ENCODE results near the gene PKD1L1. TPM values are rescaled to one million over a fixed set of nuclear protein-coding genes. Genes with fewer than 3 reads are reported as not detected.

PKD1L1 gene
- polyA plus RNA-seq, 1 of the 3 experiments (the other 2 are of a cell fraction), result 0.10 TPM

- TF ChIP-seq, protein P1, sequence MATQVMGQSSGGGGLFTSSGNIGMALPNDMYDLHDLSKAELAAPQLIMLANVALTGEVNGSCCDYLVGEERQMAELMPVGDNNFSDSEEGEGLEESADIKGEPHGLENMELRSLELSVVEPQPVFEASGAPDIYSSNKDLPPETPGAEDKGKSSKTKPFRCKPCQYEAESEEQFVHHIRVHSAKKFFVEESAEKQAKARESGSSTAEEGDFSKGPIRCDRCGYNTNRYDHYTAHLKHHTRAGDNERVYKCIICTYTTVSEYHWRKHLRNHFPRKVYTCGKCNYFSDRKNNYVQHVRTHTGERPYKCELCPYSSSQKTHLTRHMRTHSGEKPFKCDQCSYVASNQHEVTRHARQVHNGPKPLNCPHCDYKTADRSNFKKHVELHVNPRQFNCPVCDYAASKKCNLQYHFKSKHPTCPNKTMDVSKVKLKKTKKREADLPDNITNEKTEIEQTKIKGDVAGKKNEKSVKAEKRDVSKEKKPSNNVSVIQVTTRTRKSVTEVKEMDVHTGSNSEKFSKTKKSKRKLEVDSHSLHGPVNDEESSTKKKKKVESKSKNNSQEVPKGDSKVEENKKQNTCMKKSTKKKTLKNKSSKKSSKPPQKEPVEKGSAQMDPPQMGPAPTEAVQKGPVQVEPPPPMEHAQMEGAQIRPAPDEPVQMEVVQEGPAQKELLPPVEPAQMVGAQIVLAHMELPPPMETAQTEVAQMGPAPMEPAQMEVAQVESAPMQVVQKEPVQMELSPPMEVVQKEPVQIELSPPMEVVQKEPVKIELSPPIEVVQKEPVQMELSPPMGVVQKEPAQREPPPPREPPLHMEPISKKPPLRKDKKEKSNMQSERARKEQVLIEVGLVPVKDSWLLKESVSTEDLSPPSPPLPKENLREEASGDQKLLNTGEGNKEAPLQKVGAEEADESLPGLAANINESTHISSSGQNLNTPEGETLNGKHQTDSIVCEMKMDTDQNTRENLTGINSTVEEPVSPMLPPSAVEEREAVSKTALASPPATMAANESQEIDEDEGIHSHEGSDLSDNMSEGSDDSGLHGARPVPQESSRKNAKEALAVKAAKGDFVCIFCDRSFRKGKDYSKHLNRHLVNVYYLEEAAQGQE (IDR thresholded peaks at IDR 0.05; ENCODE audit: low read depth, low read length), result peak; percentile 75
- TF ChIP-seq RCOR1 (IDR thresholded peaks at IDR 0.05; ENCODE audit: low read length) (no peak), CTCF (IDR thresholded peaks at IDR 0.05) (no peak), FOXM1 (IDR thresholded peaks at IDR 0.05; ENCODE audit: low read depth) (peak; percentile 99), NFIC (IDR thresholded peaks at IDR 0.05; ENCODE audit: borderline replicate concordance) (peak; percentile 98)
Observed at GRCh38 chr7:47783456-47784223, 164.6 kb downstream of the PKD1L1 start (continued).

DNA sequence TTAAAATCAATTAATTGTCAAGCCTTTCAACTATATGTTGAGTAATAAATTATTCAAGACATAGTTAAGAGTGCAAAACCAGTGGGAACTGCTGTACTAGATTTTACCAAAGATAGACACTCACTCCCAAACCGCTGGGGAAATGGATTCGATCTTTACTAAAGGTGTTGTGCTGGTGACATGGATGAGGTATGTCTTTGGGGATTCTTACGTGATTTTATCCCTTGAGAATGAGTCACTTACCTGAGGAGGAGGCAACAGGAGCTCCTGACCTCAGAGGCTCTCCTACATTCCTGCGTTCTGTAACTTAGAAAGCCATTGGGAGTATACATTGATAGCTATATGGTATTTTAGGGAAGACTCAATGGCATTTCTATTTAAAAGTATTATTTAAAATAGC is 165.5 kb downstream of the PKD1L1 start:
- no peak for DNase-seq
- Histone ChIP-seq H3K4me2 (no peak overlapping the region), H3K79me2 (ENCODE audit: insufficient read depth) (no peaks in the 10 kb centered on the region), H3K27me3 (ENCODE audit: insufficient read depth) (no peaks in the 10 kb centered on the region), H3K4me3 (ENCODE audit: low read depth in 2 of 2, low read length in 1 of 2) (no peak overlapping the region), H3K9me2 (no peaks in the 10 kb centered on the region), H4K20me1 (ENCODE audit: insufficient read depth) (no peaks in the 10 kb centered on the region), H3K36me3 (replicated peaks in 1 of 2; ENCODE audit: control insufficient read depth in 1 of 2, insufficient read depth in 2 of 2, low read length in 1 of 2) (no peaks in the 10 kb centered on the region), H3K9me3 (no peaks in the 10 kb centered on the region), H3K9ac (peak overlapping the region; percentile 78; the same call in 1 of the 2 replicates), H2AFZ (ENCODE audit: low read depth) (no peak overlapping the region), H3K4me1 (ENCODE audit: control insufficient read depth in 1 of 2, insufficient read depth in 2 of 2, low read depth in 1 of 2, low read length in 1 of 2) (peaks cover 15 to 51% of the 10 kb centered on the region in 2 experiments), H3F3A (replicated peaks; ENCODE audit: insufficient read depth) (peaks cover 45% of the 10 kb centered on the region), H3K27ac (ENCODE audit: low read depth in 2 of 2, low read length in 1 of 2) (peak overlapping the region; percentile 96 to 99)
- POLR2A ChIA-PET, result no interaction called here
- CTCF ChIA-PET, result interaction anchor here (0.9 to 1.1 kb wide), 3 partner anchors 10 to 517 kb away, joined by 3 to 4 read pairs (median 3); no protein-coding TSS in a partner anchor
- 90% methylated on average over 4 of the region's 4 CpGs for WGBS (ENCODE audit: low lambda C conversion rate)
- no peak for TF ChIP-seq TCF12 (IDR thresholded peaks at IDR 0.05)
- no peak for TF ChIP-seq RXRA (IDR thresholded peaks at IDR 0.05; ENCODE audit: borderline replicate concordance, low read depth)
- TF ChIP-seq GATA2 (CRISPR knock-in tag; IDR thresholded peaks at IDR 0.05), result no peak
- no peak for TF ChIP-seq TAF1 (IDR thresholded peaks at IDR 0.05; ENCODE audit: borderline replicate concordance, low read depth, low read length)
- TF ChIP-seq EP300 (IDR thresholded peaks at IDR 0.05; ENCODE audit: borderline replicate concordance in 1 of 2, low read depth in 1 of 2, low read length in 1 of 2), result no peak
- TF ChIP-seq RAD21 (IDR thresholded peaks at IDR 0.05; ENCODE audit: low read length), result no peak
- no peak for TF ChIP-seq NFIC (IDR thresholded peaks at IDR 0.05; ENCODE audit: borderline replicate concordance)
- TF ChIP-seq ELF1 (IDR thresholded peaks at IDR 0.05), result no peak
- TF ChIP-seq FOSL2 (IDR thresholded peaks at IDR 0.05; ENCODE audit: borderline replicate concordance, low read depth), result no peak
- no peak for TF ChIP-seq GABPA (IDR thresholded peaks at IDR 0.05; ENCODE audit: low read depth)
- no peak for TF ChIP-seq RFX5 (IDR thresholded peaks at IDR 0.05; ENCODE audit: low read length)
- TF ChIP-seq FOXJ3 (CRISPR knock-in tag; IDR thresholded peaks at IDR 0.05), result no peak
- TF ChIP-seq RCOR1 (IDR thresholded peaks at IDR 0.05; ENCODE audit: low read length), result no peak
- no peak for TF ChIP-seq YY1 (IDR thresholded peaks at IDR 0.05; ENCODE audit: low read depth)
- TF ChIP-seq, protein P2, sequence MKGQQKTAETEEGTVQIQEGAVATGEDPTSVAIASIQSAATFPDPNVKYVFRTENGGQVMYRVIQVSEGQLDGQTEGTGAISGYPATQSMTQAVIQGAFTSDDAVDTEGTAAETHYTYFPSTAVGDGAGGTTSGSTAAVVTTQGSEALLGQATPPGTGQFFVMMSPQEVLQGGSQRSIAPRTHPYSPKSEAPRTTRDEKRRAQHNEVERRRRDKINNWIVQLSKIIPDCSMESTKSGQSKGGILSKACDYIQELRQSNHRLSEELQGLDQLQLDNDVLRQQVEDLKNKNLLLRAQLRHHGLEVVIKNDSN (IDR thresholded peaks at IDR 0.05; ENCODE audit: borderline replicate concordance, low read depth), result no peak
- TF ChIP-seq POLR2AphosphoS5 (IDR thresholded peaks at IDR 0.05; ENCODE audit: low read depth, low read length), result no peak
- no peak for TF ChIP-seq SIN3A (IDR thresholded peaks at IDR 0.05; ENCODE audit: borderline replicate concordance, low read depth, low read length)

Measured in SK-N-SH (cell line).